HG03025 (cell line): ENCODE measurements around the gene SPAG6.
A peak's percentile ranks its signal among the peaks of the same experiment; 100 is the strongest.
"Not testable (repeated sequence)": the region's sequence is repeated elsewhere in the genome, so short reads cannot be mapped to it uniquely, and the experiment has no call there.

Experiments
- ATAC-seq: cut with Tn5 transposase; IDR thresholded peaks from one replicate; pipeline ENCODE4 v1.9.1; 2021; ENCODE audit warnings: mild to moderate bottlenecking, moderate library complexity; ENCODE audit not compliant: unreplicated experiment, low FRiP score

Gene SPAG6

GRCh38 chr10:22340329-22341189 is 4.7 kb upstream of the SPAG6 start:
- ATAC-seq, result peak; percentile 42

GRCh38 chr10:22341190-22341925 is 3.9 kb upstream of the SPAG6 start:
- peak; percentile 9 for ATAC-seq

GRCh38 chr10:22341926-22342196 is 3.4 kb upstream of the SPAG6 start:
- no peak for ATAC-seq

GRCh38 chr10:22342421-22342820 is 2.9 kb upstream of the SPAG6 start:
- ATAC-seq, result no peak

GRCh38 chr10:22343731-22344130 is 1.6 kb upstream of the SPAG6 start:
- no peak for ATAC-seq

GRCh38 chr10:22344249-22344648 is 1.0 kb upstream of the SPAG6 start:
- no peak for ATAC-seq

- ATAC-seq, result no peak
These were observed 455 bp upstream of the SPAG6 start for GRCh38 chr10:22344781-22345300.

- no peak for ATAC-seq
These were observed 883 bp downstream of the SPAG6 start for GRCh38 chr10:22346096-22346661.

GRCh38 chr10:22349755-22350154 is 4.5 kb downstream of the SPAG6 start:
- ATAC-seq, result no peak

- no peak for ATAC-seq
These were observed 5.9 kb downstream of the SPAG6 start for GRCh38 chr10:22351131-22351703.

GRCh38 chr10:22356324-22356873 is 11.1 kb downstream of the SPAG6 start:
- no peak for ATAC-seq

GRCh38 chr10:22357770-22358169 is 12.5 kb downstream of the SPAG6 start:
- not testable (repeated sequence) for ATAC-seq

GRCh38 chr10:22363305-22363704 is 18.0 kb downstream of the SPAG6 start:
- ATAC-seq, result no peak

- no peak for ATAC-seq
These were observed 19.3 kb downstream of the SPAG6 start for GRCh38 chr10:22364407-22365140.

- ATAC-seq, result no peak
These were observed 19.9 kb downstream of the SPAG6 start for GRCh38 chr10:22365233-22365632.

GRCh38 chr10:22365644-22366434 is 20.5 kb downstream of the SPAG6 start:
- no peak for ATAC-seq

GRCh38 chr10:22366435-22366703 is 21.1 kb downstream of the SPAG6 start:
- ATAC-seq, result no peak

- no peak for ATAC-seq
These were observed 21.5 kb downstream of the SPAG6 start for GRCh38 chr10:22366771-22367170.

GRCh38 chr10:22367471-22367870 is 22.2 kb downstream of the SPAG6 start:
- ATAC-seq, result no peak

- ATAC-seq, result no peak
These were observed 23.1 kb downstream of the SPAG6 start for GRCh38 chr10:22368402-22368801.
